Psoas muscle (tissue), 8 donors: ENCODE data around the gene BRME1. TPM values are rescaled to one million over a fixed set of nuclear protein-coding genes. Genes with fewer than 3 reads are reported as not detected.

Source experiments
- ATAC-seq, 4 donors: fragments of 200-7000 bp; cut with Tn5 transposase; one replicate each; pipeline ENCODE4 v1.9.1; 2020; ENCODE audit warnings: moderate library complexity in 3 of 4, mild to moderate bottlenecking in 2 of 4
- DNase-seq, 2 donors: peaks; one replicate each; pipeline ENCODE4 v3.0.0-alpha.2; 2020
- H3K27ac ChIP-seq: fragments of 200-600 bp; one replicate; pipeline ENCODE4 v1.8.0; 2022
- H3K27me3 ChIP-seq, 3 donors: fragments of 200-600 bp in 1 of 3; one replicate each; pipeline versions ENCODE4 v1.6.1 to v1.8.0; 2013 to 2022; ENCODE audit warnings: low read length in 2 of 3, mild to moderate bottlenecking in 2 of 3, moderate library complexity in 1 of 3; ENCODE audit not compliant: insufficient read depth in 3 of 3
- H3K36me3 ChIP-seq, 2 donors: fragments of 200-600 bp in 1 of 2; one replicate each; pipeline versions ENCODE4 v1.6.1 to v1.8.0; 2013 to 2022; ENCODE audit warnings: low read depth in 1 of 2, mild to moderate bottlenecking in 1 of 2, moderate library complexity in 1 of 2; ENCODE audit not compliant: insufficient read depth in 1 of 2
- H3K4me1 ChIP-seq: fragments of 200-600 bp; one replicate; pipeline ENCODE4 v1.8.0; 2022
- H3K4me3 ChIP-seq: fragments of 200-600 bp; one replicate; pipeline ENCODE4 v1.8.0; 2022; ENCODE audit warnings: mild to moderate bottlenecking
- H3K9me3 ChIP-seq: fragments of 200-600 bp; one replicate; pipeline ENCODE4 v1.8.0; 2022
- WGBS, 3 donors: extraction: QIAGEN DNeasy Blood & Tissue Kit; methylation state at CpG; one replicate each; pipeline versions ENCODE4 v1.1.6 to v1.1.7; 2013; 5-methylcytosine and 5-hydroxymethylcytosine counted together
- intact Hi-C, 2 donors: fragments of 100-400 bp; cut with DNase I; formaldehyde crosslinking; loops; one replicate each; pipeline versions ENCODE4 v1.11.0 to v1.14.2; 2022
- polyA plus RNA-seq, 3 donors: library from polyadenylated mRNA; stranded (reverse); fragments of 200-250 nt; gene quantifications; one replicate each; pipeline ENCODE4 v1.2.3, GENCODE V29; 2013
- total RNA-seq, 4 donors: library from RNA; stranded (reverse); fragmentation: NEBNext Ultra II Directional in 2 of 4; extraction: Animal tissue kit (Norgen Biotek cat#: 25700) in 2 of 4; gene quantifications; one replicate each; pipeline versions ENCODE4 v1.2.1 to v1.2.4, GENCODE V29; 2021 to 2023
- TF ChIP-seq, protein P1 (sequence below): fragments of 200-600 bp; IDR thresholded peaks from one replicate; pipeline ENCODE4 v1.8.0; 2022; ENCODE audit warnings: antibody characterized with exemption
- donor health status: healthy with polysubstance abuse.
- donor health status: DM: no; HTN: no; CAD: no; lungs with moderate emphysema.
- donor health status: Bipolar disorder and iron deficiency.
- donor health status: healthy.
- donor health status: DM: yes; HTN: yes; CAD: no.
- donor health status: DM: no; HTN: no; CAD: no.
- donor health status: DM: no; HTN: no; CAD: no.
- donor health status: DM: yes; HTN: yes; CAD: no.

Gene BRME1
- total and polyA plus RNA-seq, 7 donors, result 0.27 to 2.5 (median 1.1) TPM

DNA sequence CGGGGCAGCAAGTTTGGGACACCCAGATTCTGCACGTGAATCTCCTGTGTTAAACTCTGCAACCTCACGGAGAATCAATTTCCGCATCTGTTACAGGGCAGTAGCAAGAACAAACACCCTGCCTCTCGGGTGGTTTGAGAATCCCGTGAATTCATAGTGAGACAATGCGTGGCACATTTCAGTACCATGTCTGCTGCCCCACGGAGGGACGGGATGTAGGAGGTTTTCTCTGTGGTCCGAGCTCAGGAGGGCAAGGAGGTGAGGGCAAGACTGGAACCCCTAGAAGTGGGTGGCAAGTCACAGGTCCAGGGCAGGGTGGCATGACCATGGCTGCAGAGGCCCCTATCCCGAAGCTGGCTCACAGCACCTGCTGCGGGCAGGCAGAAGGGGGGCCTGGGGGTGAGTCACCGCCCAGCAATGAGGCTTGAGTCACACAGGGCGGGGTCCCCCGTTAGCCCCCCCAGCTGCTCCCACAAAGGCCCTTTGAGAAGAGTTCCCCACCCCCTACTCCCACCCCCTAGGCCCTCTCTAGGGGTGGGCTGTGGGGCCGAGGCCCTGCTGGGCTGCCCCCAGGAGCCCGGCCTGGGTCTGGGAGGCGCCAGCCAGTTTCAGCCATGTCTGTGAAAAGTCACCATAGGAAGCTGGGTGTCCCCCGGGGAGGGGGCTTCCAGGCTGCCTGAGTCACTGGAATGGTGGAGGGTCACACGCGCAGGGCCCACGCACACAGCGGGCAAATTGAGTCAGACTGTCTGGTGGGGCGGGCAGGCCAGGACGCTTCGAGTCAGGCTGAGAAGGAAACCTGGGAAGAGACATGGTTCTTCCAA is 54.8 kb downstream of the BRME1 start:
- DNase-seq (peak; percentile 92 to 95), ATAC-seq (peak; percentile 77 to 80 (median 80))
- Histone ChIP-seq H3K27ac (peak overlapping the region; percentile 97), H3K4me1 (peaks cover 48% of the 10 kb centered on the region), H3K9me3 (no peaks in the 10 kb centered on the region), H3K4me3 (peak overlapping the region; percentile 60), H3K27me3 (no peaks in the 10 kb centered on the region), H3K36me3 (no peaks in the 10 kb centered on the region)
- intact Hi-C loops, result no loop called here
- TF ChIP-seq, protein P1, sequence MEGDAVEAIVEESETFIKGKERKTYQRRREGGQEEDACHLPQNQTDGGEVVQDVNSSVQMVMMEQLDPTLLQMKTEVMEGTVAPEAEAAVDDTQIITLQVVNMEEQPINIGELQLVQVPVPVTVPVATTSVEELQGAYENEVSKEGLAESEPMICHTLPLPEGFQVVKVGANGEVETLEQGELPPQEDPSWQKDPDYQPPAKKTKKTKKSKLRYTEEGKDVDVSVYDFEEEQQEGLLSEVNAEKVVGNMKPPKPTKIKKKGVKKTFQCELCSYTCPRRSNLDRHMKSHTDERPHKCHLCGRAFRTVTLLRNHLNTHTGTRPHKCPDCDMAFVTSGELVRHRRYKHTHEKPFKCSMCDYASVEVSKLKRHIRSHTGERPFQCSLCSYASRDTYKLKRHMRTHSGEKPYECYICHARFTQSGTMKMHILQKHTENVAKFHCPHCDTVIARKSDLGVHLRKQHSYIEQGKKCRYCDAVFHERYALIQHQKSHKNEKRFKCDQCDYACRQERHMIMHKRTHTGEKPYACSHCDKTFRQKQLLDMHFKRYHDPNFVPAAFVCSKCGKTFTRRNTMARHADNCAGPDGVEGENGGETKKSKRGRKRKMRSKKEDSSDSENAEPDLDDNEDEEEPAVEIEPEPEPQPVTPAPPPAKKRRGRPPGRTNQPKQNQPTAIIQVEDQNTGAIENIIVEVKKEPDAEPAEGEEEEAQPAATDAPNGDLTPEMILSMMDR, result no peak
- 33 to 39% (median 35%) methylated on average over 25 to 26 of the region's 26 CpGs for WGBS, 3 donors

DNA sequence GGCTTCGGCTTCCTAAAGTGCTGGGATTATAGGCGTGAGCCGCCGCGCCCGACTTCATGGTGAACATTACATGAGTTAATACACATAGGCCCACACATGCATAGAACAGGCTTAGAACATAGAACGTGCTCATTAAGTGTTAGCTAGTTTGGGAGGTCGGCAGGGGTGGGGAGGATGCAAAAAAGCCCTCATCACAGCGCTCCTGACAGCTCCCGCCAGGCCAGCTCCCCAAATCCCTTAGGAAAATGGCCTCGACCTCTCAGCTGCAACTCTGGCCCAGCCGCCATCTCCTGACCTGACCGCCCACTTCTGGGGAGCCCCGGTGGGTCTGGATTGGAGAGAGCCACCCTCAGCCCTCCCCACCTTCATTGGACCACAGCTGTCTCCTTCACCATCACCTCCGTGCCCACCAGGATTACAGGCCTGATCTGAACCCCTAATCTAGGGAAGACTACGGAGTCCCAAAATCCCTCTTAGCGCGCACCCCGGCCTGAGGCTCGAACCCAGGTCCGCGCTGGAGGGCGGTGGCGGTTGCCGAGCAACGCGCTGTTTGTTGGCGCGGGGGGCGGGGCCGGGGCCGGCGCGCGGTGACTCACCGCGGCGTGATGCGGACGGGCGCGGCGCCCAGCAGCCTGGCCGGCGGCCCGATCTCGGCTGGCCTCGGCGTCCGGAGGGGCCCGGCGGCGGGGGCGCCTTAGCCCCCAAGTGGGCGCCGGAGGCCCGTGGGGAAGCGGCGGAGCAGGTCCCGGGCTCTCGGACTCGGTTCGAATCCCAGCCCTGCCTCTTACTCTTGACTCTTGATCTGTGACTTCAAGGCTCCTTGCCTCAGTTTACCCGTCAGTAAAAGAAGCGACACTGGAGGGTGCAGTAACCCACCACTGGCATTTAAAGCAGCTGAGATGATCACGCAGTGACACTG is 55.7 kb downstream of the BRME1 start:
- DNase-seq, result peak; percentile 87 to 93
- intact Hi-C loops, result no loop called here
- WGBS, 3 donors, result 11 to 14% (median 12%) methylated on average over 58 to 66 of the region's 66 CpGs

DNA sequence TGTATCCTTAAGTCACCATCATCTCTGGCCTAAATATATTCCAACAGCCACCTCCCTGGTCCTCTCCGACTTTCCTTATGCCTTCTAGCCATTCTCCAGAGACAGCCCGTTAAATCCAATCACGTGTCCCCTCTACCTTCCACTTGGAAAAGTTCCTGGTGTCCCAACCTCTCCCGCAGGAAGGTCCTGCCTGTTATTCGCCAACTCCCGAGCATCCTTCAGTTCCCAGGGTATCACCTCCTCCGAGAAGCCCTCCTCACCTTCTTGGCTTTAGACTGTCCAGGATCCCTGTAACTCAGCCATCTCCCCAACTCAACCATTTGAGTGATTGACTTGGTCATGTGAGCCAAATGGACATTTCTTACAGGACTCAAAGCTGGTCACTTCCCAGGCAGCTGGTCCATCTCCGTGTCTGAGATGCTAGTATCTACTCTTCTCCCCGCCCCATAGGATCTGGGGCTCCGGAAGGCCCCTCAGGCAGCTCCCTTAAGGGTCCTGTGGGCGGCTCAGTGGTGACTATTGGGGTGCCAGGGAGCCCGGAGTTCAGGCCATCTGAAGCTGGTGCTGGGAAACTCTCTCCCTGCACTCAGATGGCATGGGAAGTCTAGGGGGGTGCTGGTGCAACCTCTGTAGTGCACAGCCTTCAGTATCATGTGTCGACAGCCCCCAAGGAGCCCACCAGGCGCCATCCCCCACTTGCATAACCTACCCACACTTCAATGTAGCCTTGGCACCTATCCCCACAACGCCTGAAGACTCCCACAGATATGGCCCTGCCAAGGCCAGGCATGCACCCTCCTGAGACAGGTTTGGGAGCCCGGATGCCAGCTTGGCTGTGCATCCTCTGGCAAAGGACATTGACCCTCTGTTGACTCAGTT is 56.9 kb downstream of the BRME1 start:
- DNase-seq, result no peak
- Histone ChIP-seq H3K4me3 (no peak overlapping the region), H3K4me1 (peaks cover 51% of the 10 kb centered on the region), H3K27ac (peak overlapping the region; percentile 97), H3K27me3 (no peaks in the 10 kb centered on the region), H3K36me3 (no peaks in the 10 kb centered on the region), H3K9me3 (no peaks in the 10 kb centered on the region)
- intact Hi-C loops, result no loop called here
- ATAC-seq, result no peak
- WGBS, 3 donors, result 58 to 65% (median 58%) methylated on average over 16 of the region's 16 CpGs
- TF ChIP-seq, protein P1, result no peak

More for the DNA sequence above, 55.7 kb downstream of the BRME1 start:
- TF ChIP-seq, protein P1, result no peak
- Histone ChIP-seq H3K9me3 (no peaks in the 10 kb centered on the region), H3K4me1 (peaks cover 49% of the 10 kb centered on the region), H3K27me3 (no peaks in the 10 kb centered on the region), H3K4me3 (peak overlapping the region; percentile 60), H3K36me3 (no peaks in the 10 kb centered on the region), H3K27ac (peak overlapping the region; percentile 97)
- ATAC-seq, result peak; percentile 51 to 62 (median 54)

DNA sequence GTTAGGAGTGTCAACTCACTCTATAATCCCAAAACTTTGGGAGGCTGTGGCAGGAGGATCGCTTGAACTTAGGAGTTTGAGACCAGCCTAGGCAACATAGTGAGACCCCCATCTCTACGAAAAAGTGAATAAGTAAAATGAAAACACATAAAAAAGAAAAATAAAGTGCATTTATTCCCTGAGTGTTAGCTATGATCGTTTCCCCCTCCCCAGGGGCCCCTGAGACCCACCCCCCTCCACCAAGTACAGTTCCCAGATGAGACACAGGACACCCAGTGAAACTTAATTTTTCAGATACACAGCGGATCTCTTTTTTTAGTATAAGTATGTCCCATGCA is 57.6 kb downstream of the BRME1 start:
- TF ChIP-seq, protein P1, result no peak
- peak overlapping the region; percentile 71 for H3K4me3 ChIP-seq
- H3K27ac ChIP-seq, result peak overlapping the region; percentile 97
- 73 to 74% (median 73%) methylated on average over 4 of the region's 4 CpGs for WGBS, 3 donors
- H3K36me3 ChIP-seq, result no peaks in the 10 kb centered on the region
- peaks cover 56% of the 10 kb centered on the region for H3K4me1 ChIP-seq
- ATAC-seq, result no peak
- DNase-seq, result no peak
- no peaks in the 10 kb centered on the region for H3K27me3 ChIP-seq
- intact Hi-C loops, result no loop called here
- H3K9me3 ChIP-seq, result no peaks in the 10 kb centered on the region
